HL-60 (cell line): ENCODE results near the gene SAMHD1.
"Not testable (repeated sequence)": the region's sequence is repeated elsewhere in the genome, so short reads cannot be mapped to it uniquely, and the experiment has no call there.

ENCODE experiments used
- GABPA ChIP-seq: IDR thresholded peaks from 2 replicates; pipeline ENCODE4 v1.6.1; 2012; ENCODE audit warnings: low read depth
- POLR2AphosphoS5 ChIP-seq: IDR thresholded peaks from 2 replicates; pipeline ENCODE4 v1.6.1; 2012; ENCODE audit warnings: low read depth
- TF ChIP-seq, protein P1 (sequence below): IDR thresholded peaks from one replicate; pipeline ENCODE4 v1.5.1; 2011; ENCODE audit warnings: low read length, control low read depth, inconsistent platforms; ENCODE audit not compliant: insufficient read depth

DNA sequence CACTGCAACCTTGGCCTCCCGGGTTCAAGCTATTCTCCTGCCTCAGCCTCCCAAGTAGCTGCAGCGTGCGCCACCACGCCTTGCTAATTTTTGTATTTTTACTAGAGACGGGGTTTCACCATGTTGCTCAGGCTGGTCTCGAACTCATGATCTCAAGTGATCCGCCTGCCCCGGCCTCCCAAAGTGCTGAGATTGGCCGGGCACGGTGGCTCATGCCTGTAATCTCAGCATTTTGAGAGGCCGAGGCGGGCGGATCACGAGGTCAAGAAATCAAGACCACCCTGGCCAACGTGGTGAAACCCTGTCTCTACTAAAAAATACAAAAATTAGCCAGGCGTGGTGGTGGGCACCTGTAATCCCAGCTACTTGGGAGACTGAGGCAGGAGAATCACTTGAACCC, 17.9 kb downstream of the SAMHD1 start:
- TF ChIP-seq, protein P1, sequence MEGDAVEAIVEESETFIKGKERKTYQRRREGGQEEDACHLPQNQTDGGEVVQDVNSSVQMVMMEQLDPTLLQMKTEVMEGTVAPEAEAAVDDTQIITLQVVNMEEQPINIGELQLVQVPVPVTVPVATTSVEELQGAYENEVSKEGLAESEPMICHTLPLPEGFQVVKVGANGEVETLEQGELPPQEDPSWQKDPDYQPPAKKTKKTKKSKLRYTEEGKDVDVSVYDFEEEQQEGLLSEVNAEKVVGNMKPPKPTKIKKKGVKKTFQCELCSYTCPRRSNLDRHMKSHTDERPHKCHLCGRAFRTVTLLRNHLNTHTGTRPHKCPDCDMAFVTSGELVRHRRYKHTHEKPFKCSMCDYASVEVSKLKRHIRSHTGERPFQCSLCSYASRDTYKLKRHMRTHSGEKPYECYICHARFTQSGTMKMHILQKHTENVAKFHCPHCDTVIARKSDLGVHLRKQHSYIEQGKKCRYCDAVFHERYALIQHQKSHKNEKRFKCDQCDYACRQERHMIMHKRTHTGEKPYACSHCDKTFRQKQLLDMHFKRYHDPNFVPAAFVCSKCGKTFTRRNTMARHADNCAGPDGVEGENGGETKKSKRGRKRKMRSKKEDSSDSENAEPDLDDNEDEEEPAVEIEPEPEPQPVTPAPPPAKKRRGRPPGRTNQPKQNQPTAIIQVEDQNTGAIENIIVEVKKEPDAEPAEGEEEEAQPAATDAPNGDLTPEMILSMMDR: not testable (repeated sequence)
- TF ChIP-seq POLR2AphosphoS5, GABPA: not testable (repeated sequence)
